Ovary (tissue), 9 donors: Measurements from ENCODE around the gene PPP1R15B. TPM values are rescaled to one million over a fixed set of nuclear protein-coding genes. Genes with fewer than 3 reads are reported as not detected.
A peak's percentile ranks its signal among the peaks of the same experiment; 100 is the strongest.

Experiments
- DNase-seq, 5 donors: peaks; one replicate each; pipeline ENCODE4 v3.0.0-alpha.2; 2019 to 2020
- H3K27ac ChIP-seq, 2 donors: fragments of 200-600 bp; one replicate each; pipeline versions ENCODE4 v1.5.1 to v1.8.0; 2019 to 2022
- H3K27me3 ChIP-seq: fragments of 200-600 bp; one replicate; pipeline ENCODE4 v1.8.0; 2022
- H3K36me3 ChIP-seq: fragments of 200-600 bp; sonication (generic); one replicate; pipeline ENCODE4 v1.5.1; 2019
- H3K4me1 ChIP-seq: one replicate; pipeline ENCODE4 v1.8.1; 2013; ENCODE audit warnings: mild to moderate bottlenecking, moderate library complexity; ENCODE audit not compliant: insufficient read depth
- H3K4me3 ChIP-seq: fragments of 200-600 bp; sonication (generic); one replicate; pipeline ENCODE4 v1.5.1; 2017
- H3K9me3 ChIP-seq, 2 donors: fragments of 200-600 bp in 1 of 2; sonication (generic) in 1 of 2; one replicate each; pipeline versions ENCODE4 v1.5.1 to v1.8.1; 2013 to 2019; ENCODE audit warnings: mild to moderate bottlenecking in 1 of 2, moderate library complexity in 1 of 2
- EP300 ChIP-seq: sonication (generic); formaldehyde crosslinking; IDR thresholded peaks from one replicate; pipeline ENCODE4 v1.6.1; 2017; ENCODE audit warnings: antibody characterized with exemption
- POLR2A ChIP-seq: fragments of 450-650 bp; IDR thresholded peaks from one replicate; pipeline ENCODE4 v1.6.1; 2017; ENCODE audit warnings: antibody characterized with exemption, mild to moderate bottlenecking, moderate library complexity
- WGBS, 3 donors: extraction: QIAGEN DNeasy Blood & Tissue Kit in 1 of 3; methylation state at CpG; one replicate each; pipeline versions ENCODE4 v1.1.5 to v1.1.7; 2013 to 2017; 5-methylcytosine and 5-hydroxymethylcytosine counted together
- intact Hi-C, 4 donors: fragments of 100-400 bp; cut with DNase I; formaldehyde crosslinking; loops; one replicate each; pipeline versions ENCODE4 v1.11.0 to v1.15.1; 2022 to 2023
- polyA plus RNA-seq, 2 donors: library from polyadenylated mRNA; stranded (reverse); fragments of 200-250 nt in 1 of 2; fragments of 350-450 nt in 1 of 2; fragmentation: Illumina TruSeq in 1 of 2; extraction: RNeasy Lipid Tissue Mini Kit (QIAGEN cat#74804) in 1 of 2; gene quantifications; one replicate each; pipeline ENCODE4 v1.2.3, GENCODE V29; 2013 to 2014
- total RNA-seq, 7 donors: library from RNA; depleted of rRNA in 2 of 7; stranded (reverse); fragments of >200 nt in 2 of 7; fragmentation: NEBNext Ultra II Directional in 3 of 7; extraction: Animal tissue kit (Norgen Biotek cat#: 25700) in 3 of 7; gene quantifications; one replicate each; pipeline versions ENCODE4 v1.1.0 to v1.2.4, GENCODE V29; 2016 to 2023
- TF ChIP-seq, protein P1 (sequence below), 3 donors: fragments of 450-650 bp in 2 of 3; fragments of 200-600 bp in 1 of 3; IDR thresholded peaks; one replicate each; pipeline versions ENCODE4 v1.5.1 to v1.8.0; 2016 to 2022; ENCODE audit warnings: antibody characterized with exemption in 3 of 3, mild to moderate bottlenecking in 1 of 3
- donor health status: DM: no; HTN: no; CAD: no; lungs with moderate emphysema.
- donor health status: DM: no; HTN: no; CAD: no.
- donor health status: Bipolar disorder and iron deficiency.
- donor health status: DM: yes; HTN: yes; CAD: no.
- donor health status: DM: no; HTN: no; CAD: no.
- donor health status: DM: yes; HTN: yes; CAD: no.

Gene PPP1R15B
- total and polyA plus RNA-seq, 9 donors = 16.5 to 69.5 (median 35.4) TPM

DNA sequence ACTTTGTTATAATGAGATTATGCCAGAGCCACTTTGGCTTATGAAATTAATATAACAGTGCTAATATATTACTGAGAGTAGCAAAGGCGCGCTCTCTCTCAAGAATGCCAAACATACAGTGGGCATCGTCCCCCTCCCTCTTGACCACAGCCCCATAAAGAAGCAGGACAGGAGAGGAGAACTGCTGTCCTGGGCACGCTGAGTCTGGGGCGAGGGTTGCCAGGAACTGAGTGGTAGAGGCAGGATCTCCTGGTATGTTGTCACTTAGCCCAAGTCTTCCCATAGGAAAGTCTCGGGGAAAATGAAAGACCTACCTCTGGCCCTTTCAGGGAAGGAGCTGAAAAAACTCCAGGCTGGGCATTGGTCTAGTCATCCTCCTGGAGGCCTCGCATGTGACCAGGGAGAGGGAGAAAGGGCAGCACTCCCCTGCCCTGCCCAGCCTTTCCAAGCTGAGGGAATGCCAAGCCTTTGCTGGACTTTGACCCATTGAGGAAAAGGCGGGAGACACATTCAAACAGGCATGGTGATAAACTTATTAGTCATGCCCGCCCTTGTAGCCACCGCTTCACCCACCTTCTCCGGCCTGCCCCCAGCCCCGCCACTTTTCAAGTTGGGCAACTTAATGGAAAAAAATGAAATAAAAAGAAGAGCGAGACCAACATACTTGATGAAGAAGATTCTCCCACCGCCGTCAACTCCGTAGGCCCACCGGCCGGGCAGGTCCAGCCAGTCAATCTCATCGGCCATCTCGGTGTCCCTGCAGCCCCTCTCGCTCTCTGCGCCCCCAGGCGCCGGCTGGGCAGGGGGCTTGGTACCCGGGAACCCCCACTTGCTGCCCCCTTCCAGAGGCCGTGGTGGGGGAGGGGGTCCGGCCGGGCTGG is 34.5 kb downstream of the PPP1R15B start:
- Histone ChIP-seq H3K4me1 (no peaks in the 10 kb centered on the region), H3K9me3 (no peaks in the 10 kb centered on the region), H3K27me3 (no peaks in the 10 kb centered on the region), H3K36me3 (no peaks in the 10 kb centered on the region), H3K4me3 (peak overlapping the region; percentile 30), H3K27ac (no peak overlapping the region)
- 55 to 57% (median 57%) methylated on average over 28 of the region's 28 CpGs for WGBS, 3 donors
- intact Hi-C loops = no loop called here
- no peak for TF ChIP-seq POLR2A
- TF ChIP-seq EP300 = no peak
- TF ChIP-seq, protein P1, sequence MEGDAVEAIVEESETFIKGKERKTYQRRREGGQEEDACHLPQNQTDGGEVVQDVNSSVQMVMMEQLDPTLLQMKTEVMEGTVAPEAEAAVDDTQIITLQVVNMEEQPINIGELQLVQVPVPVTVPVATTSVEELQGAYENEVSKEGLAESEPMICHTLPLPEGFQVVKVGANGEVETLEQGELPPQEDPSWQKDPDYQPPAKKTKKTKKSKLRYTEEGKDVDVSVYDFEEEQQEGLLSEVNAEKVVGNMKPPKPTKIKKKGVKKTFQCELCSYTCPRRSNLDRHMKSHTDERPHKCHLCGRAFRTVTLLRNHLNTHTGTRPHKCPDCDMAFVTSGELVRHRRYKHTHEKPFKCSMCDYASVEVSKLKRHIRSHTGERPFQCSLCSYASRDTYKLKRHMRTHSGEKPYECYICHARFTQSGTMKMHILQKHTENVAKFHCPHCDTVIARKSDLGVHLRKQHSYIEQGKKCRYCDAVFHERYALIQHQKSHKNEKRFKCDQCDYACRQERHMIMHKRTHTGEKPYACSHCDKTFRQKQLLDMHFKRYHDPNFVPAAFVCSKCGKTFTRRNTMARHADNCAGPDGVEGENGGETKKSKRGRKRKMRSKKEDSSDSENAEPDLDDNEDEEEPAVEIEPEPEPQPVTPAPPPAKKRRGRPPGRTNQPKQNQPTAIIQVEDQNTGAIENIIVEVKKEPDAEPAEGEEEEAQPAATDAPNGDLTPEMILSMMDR (IDR thresholded peaks at IDR 0.05) = no peak
- DNase-seq = no peak

DNA sequence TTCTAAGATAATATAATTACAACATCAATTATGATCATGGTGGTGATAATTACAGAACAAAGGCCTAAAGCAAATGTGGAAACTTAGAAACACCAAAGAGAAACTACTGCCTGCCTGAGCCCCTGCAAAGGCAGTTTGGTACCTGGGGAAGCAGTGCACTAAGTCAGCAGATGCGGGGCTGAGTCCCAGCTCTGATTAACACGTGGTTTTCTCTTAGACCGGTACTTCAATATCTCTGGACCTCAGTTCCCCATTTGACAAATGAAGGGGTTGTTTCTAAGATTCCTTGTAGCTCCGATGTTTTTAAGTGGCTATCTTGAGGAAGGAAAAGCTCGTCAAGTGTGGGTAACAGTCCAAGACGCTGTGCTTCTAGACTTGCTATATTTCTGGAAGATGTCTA is 35.2 kb downstream of the PPP1R15B start:
- H3K4me1 ChIP-seq = no peaks in the 10 kb centered on the region
- H3K9me3 ChIP-seq = no peaks in the 10 kb centered on the region
- intact Hi-C loops = no loop called here
- no peak overlapping the region for H3K4me3 ChIP-seq
- H3K27me3 ChIP-seq = no peaks in the 10 kb centered on the region
- no peak overlapping the region for H3K27ac ChIP-seq
- 80 to 85% (median 81%) methylated on average over 6 of the region's 6 CpGs for WGBS, 3 donors
- no peaks in the 10 kb centered on the region for H3K36me3 ChIP-seq
- no peak for DNase-seq
- no peak for TF ChIP-seq EP300
- TF ChIP-seq, protein P1 (IDR thresholded peaks at IDR 0.05) = no peak
- TF ChIP-seq POLR2A = no peak

DNA sequence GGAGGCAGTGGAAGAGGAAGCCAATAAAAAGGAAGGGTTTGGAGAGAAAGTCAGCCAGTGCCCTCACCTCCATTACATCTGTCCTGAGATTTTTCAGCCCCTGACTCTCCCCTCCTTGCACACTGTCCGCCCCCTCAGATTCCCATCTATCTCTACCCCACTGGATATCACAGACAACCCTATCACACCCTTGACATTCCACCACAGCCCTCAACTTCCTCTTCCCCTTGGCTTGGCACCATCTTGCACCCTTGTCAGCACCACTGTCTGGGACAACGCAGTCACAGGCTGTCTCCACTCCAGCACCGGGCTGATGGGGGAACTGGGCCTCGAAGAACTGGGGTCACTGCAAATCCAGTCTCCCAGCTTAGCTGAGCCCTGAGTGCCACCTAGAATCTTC is 37.7 kb downstream of the PPP1R15B start:
- Histone ChIP-seq H3K27me3 (no peaks in the 10 kb centered on the region), H3K4me1 (no peaks in the 10 kb centered on the region), H3K27ac (no peak overlapping the region), H3K9me3 (no peaks in the 10 kb centered on the region), H3K4me3 (no peak overlapping the region), H3K36me3 (no peaks in the 10 kb centered on the region)
- 82 to 88% (median 86%) methylated on average over 4 of the region's 4 CpGs for WGBS, 3 donors
- TF ChIP-seq EP300 (no peak), POLR2A (no peak)
- TF ChIP-seq, protein P1 (IDR thresholded peaks at IDR 0.05) = no peak
- intact Hi-C loops = no loop called here
- DNase-seq = no peak

- no peaks in the 10 kb centered on the region for H3K36me3 ChIP-seq
- TF ChIP-seq POLR2A (no peak), EP300 (no peak)
- TF ChIP-seq, protein P1 (IDR thresholded peaks at IDR 0.05) = no peak
- H3K4me1 ChIP-seq = no peaks in the 10 kb centered on the region
- no peak for DNase-seq
- no peak overlapping the region for H3K4me3 ChIP-seq
- WGBS, 3 donors = 63 to 79% (median 74%) methylated on average over 10 of the region's 10 CpGs
- no peak overlapping the region for H3K27ac ChIP-seq
- no peaks in the 10 kb centered on the region for H3K27me3 ChIP-seq
- H3K9me3 ChIP-seq = no peaks in the 10 kb centered on the region
- intact Hi-C loops = no loop called here
These were observed 41.4 kb downstream of the PPP1R15B start for GRCh38 chr1:204370176-204370575.
